GM18907 (cell line): ENCODE data around the gene ITPK1.

Source experiments
- ATAC-seq: cut with Tn5 transposase; IDR thresholded peaks from one replicate; pipeline ENCODE4 v1.9.1; 2021; ENCODE audit warnings: mild to moderate bottlenecking, moderate library complexity; ENCODE audit not compliant: unreplicated experiment

ITPK1 gene

GRCh38 chr14:92994131-92994676 is 121.5 kb downstream of the ITPK1 start:
- no peak for ATAC-seq

- no peak for ATAC-seq
Measured at GRCh38 chr14:92993302-92993701, 122.4 kb downstream of the ITPK1 start.

- no peak for ATAC-seq
Measured at GRCh38 chr14:92991536-92991935, 124.2 kb downstream of the ITPK1 start.

GRCh38 chr14:92990456-92991430 is 125.0 kb downstream of the ITPK1 start:
- ATAC-seq, result no peak

- ATAC-seq, result no peak
Measured at GRCh38 chr14:92988786-92989755, 126.7 kb downstream of the ITPK1 start.

GRCh38 chr14:92987713-92988510 is 127.8 kb downstream of the ITPK1 start:
- no peak for ATAC-seq

GRCh38 chr14:92987148-92987570 is 128.6 kb downstream of the ITPK1 start:
- no peak for ATAC-seq

- ATAC-seq, result no peak
Measured at GRCh38 chr14:92986254-92987147, 129.2 kb downstream of the ITPK1 start.

- ATAC-seq, result no peak
Measured at GRCh38 chr14:92985521-92985920, 130.2 kb downstream of the ITPK1 start.

- ATAC-seq, result no peak
Measured at GRCh38 chr14:92984896-92985295, 130.8 kb downstream of the ITPK1 start.

- no peak for ATAC-seq
Measured at GRCh38 chr14:92984082-92984788, 131.5 kb downstream of the ITPK1 start.

GRCh38 chr14:92982956-92983355 is 132.8 kb downstream of the ITPK1 start:
- ATAC-seq, result no peak

GRCh38 chr14:92981726-92982125 is 134.0 kb downstream of the ITPK1 start:
- ATAC-seq, result no peak

- no peak for ATAC-seq
Measured at GRCh38 chr14:92980866-92981265, 134.9 kb downstream of the ITPK1 start.

GRCh38 chr14:92978229-92979021 is 137.3 kb downstream of the ITPK1 start:
- no peak for ATAC-seq

GRCh38 chr14:92976268-92976667 is 139.5 kb downstream of the ITPK1 start:
- ATAC-seq, result no peak

- no peak for ATAC-seq
Measured at GRCh38 chr14:92974541-92975345, 141.0 kb downstream of the ITPK1 start.
